ENCODE measurements around the gene AHRR. TPM values are rescaled to one million over a fixed set of nuclear protein-coding genes. Genes with fewer than 3 reads are reported as not detected.

The AHRR gene
- total RNA-seq, 1 experiment from 2014 or later, result 2.6 TPM

GRCh38 chr5:436641-436975, 115.1 kb downstream of the AHRR start:
- Histone ChIP-seq H4K20me1 (ENCODE audit: insufficient read depth, low read depth, low read length) (no peaks in the 10 kb centered on the region), H3K4me2 (ENCODE audit: low read depth, low read length, poor library complexity, severe bottlenecking) (no peak overlapping the region), H3K4me3 (ENCODE audit: low read length) (no peak overlapping the region), H3K9ac (ENCODE audit: low read length) (no peak overlapping the region), H2AFZ (ENCODE audit: low read length) (no peak overlapping the region), H3K4me1 (ENCODE audit: low read length) (peaks cover 15% of the 10 kb centered on the region), H3K36me3 (ENCODE audit: insufficient read depth, low read length) (no peaks in the 10 kb centered on the region), H3K79me2 (ENCODE audit: low read length) (no peaks in the 10 kb centered on the region), H3K9me3 (ENCODE audit: low read length) (no peaks in the 10 kb centered on the region), H3K27ac (ENCODE audit: low read length) (no peak overlapping the region), H3K27me3 (ENCODE audit: low read length) (no peaks in the 10 kb centered on the region), H3K9me2 (replicated peaks; ENCODE audit: insufficient read depth, low read length) (no peaks in the 10 kb centered on the region)
- DNase-seq, result no peak

GRCh38 chr5:437281-437771, 115.8 kb downstream of the AHRR start:
- H3K27me3 ChIP-seq (ENCODE audit: low read length), result no peaks in the 10 kb centered on the region
- no peak overlapping the region for H3K4me3 ChIP-seq (ENCODE audit: low read length)
- no peak overlapping the region for H2AFZ ChIP-seq (ENCODE audit: low read length)
- no peaks in the 10 kb centered on the region for H3K36me3 ChIP-seq (ENCODE audit: insufficient read depth, low read length)
- no peak overlapping the region for H3K4me2 ChIP-seq (ENCODE audit: low read depth, low read length, poor library complexity, severe bottlenecking)
- peaks cover 21% of the 10 kb centered on the region for H3K4me1 ChIP-seq (ENCODE audit: low read length)
- H4K20me1 ChIP-seq (ENCODE audit: insufficient read depth, low read depth, low read length), result no peaks in the 10 kb centered on the region
- no peak overlapping the region for H3K9ac ChIP-seq (ENCODE audit: low read length)
- DNase-seq, result no peak
- H3K9me2 ChIP-seq (replicated peaks; ENCODE audit: insufficient read depth, low read length), result no peaks in the 10 kb centered on the region
- no peak overlapping the region for H3K27ac ChIP-seq (ENCODE audit: low read length)
- no peaks in the 10 kb centered on the region for H3K9me3 ChIP-seq (ENCODE audit: low read length)
- peaks cover 4% of the 10 kb centered on the region for H3K79me2 ChIP-seq (ENCODE audit: low read length)

- Histone ChIP-seq H4K20me1 (ENCODE audit: insufficient read depth, low read depth, low read length) (0 out of 2 replicates have a peak, but pooled peaks cover under 1% of the 10 kb centered on the region), H3K4me3 (ENCODE audit: low read length) (no peak overlapping the region), H3K4me2 (ENCODE audit: low read depth, low read length, poor library complexity, severe bottlenecking) (no peak overlapping the region), H3K36me3 (ENCODE audit: insufficient read depth, low read length) (no peaks in the 10 kb centered on the region), H3K4me1 (ENCODE audit: low read length) (peaks cover 25% of the 10 kb centered on the region), H3K9me3 (ENCODE audit: low read length) (no peaks in the 10 kb centered on the region), H3K27me3 (ENCODE audit: low read length) (no peaks in the 10 kb centered on the region), H3K79me2 (ENCODE audit: low read length) (peaks cover 13% of the 10 kb centered on the region), H2AFZ (ENCODE audit: low read length) (no peak overlapping the region), H3K9ac (ENCODE audit: low read length) (no peak overlapping the region), H3K9me2 (replicated peaks; ENCODE audit: insufficient read depth, low read length) (no peaks in the 10 kb centered on the region), H3K27ac (ENCODE audit: low read length) (no peak overlapping the region)
- no peak for DNase-seq
Measured at GRCh38 chr5:438481-438981, 117.0 kb downstream of the AHRR start.

GRCh38 chr5:439181-439580, 117.7 kb downstream of the AHRR start:
- peaks cover 19% of the 10 kb centered on the region for H3K79me2 ChIP-seq (ENCODE audit: low read length)
- no peak overlapping the region for H3K4me2 ChIP-seq (ENCODE audit: low read depth, low read length, poor library complexity, severe bottlenecking)
- no peak overlapping the region for H3K4me3 ChIP-seq (ENCODE audit: low read length)
- H3K27me3 ChIP-seq (ENCODE audit: low read length), result no peaks in the 10 kb centered on the region
- H3K4me1 ChIP-seq (ENCODE audit: low read length), result peaks cover 31% of the 10 kb centered on the region
- H2AFZ ChIP-seq (ENCODE audit: low read length), result no peak overlapping the region
- H4K20me1 ChIP-seq (ENCODE audit: insufficient read depth, low read depth, low read length), result peaks cover 6% of the 10 kb centered on the region; the same call in 1 of the 2 replicates
- no peaks in the 10 kb centered on the region for H3K9me3 ChIP-seq (ENCODE audit: low read length)
- DNase-seq, result no peak
- H3K27ac ChIP-seq (ENCODE audit: low read length), result no peak overlapping the region
- no peak overlapping the region for H3K9ac ChIP-seq (ENCODE audit: low read length)
- no peaks in the 10 kb centered on the region for H3K36me3 ChIP-seq (ENCODE audit: insufficient read depth, low read length)
- no peaks in the 10 kb centered on the region for H3K9me2 ChIP-seq (replicated peaks; ENCODE audit: insufficient read depth, low read length)

- Histone ChIP-seq H3K27ac (ENCODE audit: low read length) (no peak overlapping the region), H3K9me3 (ENCODE audit: low read length) (no peaks in the 10 kb centered on the region)
Measured at GRCh38 chr5:439636-440035, 118.1 kb downstream of the AHRR start.

GRCh38 chr5:440401-441201, 119.1 kb downstream of the AHRR start:
- peak overlapping the region; percentile 68 for H3K27ac ChIP-seq (ENCODE audit: low read length)
- peak overlapping the region; percentile 41 for H3K4me2 ChIP-seq (ENCODE audit: low read depth, low read length, poor library complexity, severe bottlenecking)
- DNase-seq, result peak; percentile 59
- no peak overlapping the region for H2AFZ ChIP-seq (ENCODE audit: low read length)
- no peaks in the 10 kb centered on the region for H3K36me3 ChIP-seq (ENCODE audit: insufficient read depth, low read length)
- no peaks in the 10 kb centered on the region for H3K27me3 ChIP-seq (ENCODE audit: low read length)
- H4K20me1 ChIP-seq (ENCODE audit: insufficient read depth, low read depth, low read length), result peaks cover 6% of the 10 kb centered on the region; the same call in 1 of the 2 replicates
- no peaks in the 10 kb centered on the region for H3K9me2 ChIP-seq (replicated peaks; ENCODE audit: insufficient read depth, low read length)
- H3K4me1 ChIP-seq (ENCODE audit: low read length), result peaks cover 39% of the 10 kb centered on the region
- no peak overlapping the region for H3K4me3 ChIP-seq (ENCODE audit: low read length)
- peak overlapping the region; percentile 44; the same call in 1 of the 2 replicates for H3K9ac ChIP-seq (ENCODE audit: low read length)
- H3K79me2 ChIP-seq (ENCODE audit: low read length), result peaks cover 30% of the 10 kb centered on the region
- H3K9me3 ChIP-seq (ENCODE audit: low read length), result no peaks in the 10 kb centered on the region

More at GRCh38 chr5:439636-440035, 118.1 kb downstream of the AHRR start:
- Histone ChIP-seq H3K4me2 (ENCODE audit: low read depth, low read length, poor library complexity, severe bottlenecking) (no peak overlapping the region), H3K27me3 (ENCODE audit: low read length) (no peaks in the 10 kb centered on the region), H3K4me1 (ENCODE audit: low read length) (peaks cover 36% of the 10 kb centered on the region), H3K9me2 (replicated peaks; ENCODE audit: insufficient read depth, low read length) (no peaks in the 10 kb centered on the region), H3K79me2 (ENCODE audit: low read length) (peaks cover 24% of the 10 kb centered on the region), H4K20me1 (ENCODE audit: insufficient read depth, low read depth, low read length) (peaks cover 6% of the 10 kb centered on the region; the same call in 1 of the 2 replicates), H3K4me3 (ENCODE audit: low read length) (no peak overlapping the region), H3K9ac (ENCODE audit: low read length) (no peak overlapping the region), H3K36me3 (ENCODE audit: insufficient read depth, low read length) (no peaks in the 10 kb centered on the region), H2AFZ (ENCODE audit: low read length) (no peak overlapping the region)
- no peak for DNase-seq

- Histone ChIP-seq H3K27me3 (ENCODE audit: low read length) (no peaks in the 10 kb centered on the region), H3K9ac (ENCODE audit: low read length) (peak overlapping the region; percentile 94), H3K9me2 (replicated peaks; ENCODE audit: insufficient read depth, low read length) (no peaks in the 10 kb centered on the region), H3K27ac (ENCODE audit: low read length) (no peak overlapping the region), H3K4me1 (ENCODE audit: low read length) (peaks cover 39% of the 10 kb centered on the region), H4K20me1 (ENCODE audit: insufficient read depth, low read depth, low read length) (peaks cover 9% of the 10 kb centered on the region; the same call in 1 of the 2 replicates), H3K9me3 (ENCODE audit: low read length) (no peaks in the 10 kb centered on the region), H3K4me2 (ENCODE audit: low read depth, low read length, poor library complexity, severe bottlenecking) (peak overlapping the region; percentile 97), H3K79me2 (ENCODE audit: low read length) (peaks cover 32% of the 10 kb centered on the region), H3K36me3 (ENCODE audit: insufficient read depth, low read length) (peaks cover under 1% of the 10 kb centered on the region; the same call in 1 of the 2 replicates), H2AFZ (ENCODE audit: low read length) (no peak overlapping the region), H3K4me3 (ENCODE audit: low read length) (peak overlapping the region; percentile 99)
- no peak for DNase-seq
Measured at GRCh38 chr5:441996-442334, 120.5 kb downstream of the AHRR start.

Measured in Karpas-422 (cell line).